K562 (cell line): ENCODE data around the gene LIAS. TPM values are rescaled to one million over a fixed set of nuclear protein-coding genes. Genes with fewer than 3 reads are reported as not detected.

Experiments used
- ATAC-seq: fragments of 200-7000 bp; cut with Tn5 transposase; 3 replicates; pipeline ENCODE4 v1.9.1; 2020; ENCODE audit warnings: moderate library complexity
- Bru-seq: library from RNA; stranded (reverse); fragments of 400-500 nt; gene quantifications from one replicate; lab custom pipeline; 2021; lab: Mats Ljungman, UMichigan
- BruChase-seq, 2 experiments: library from RNA; stranded (reverse); fragments of 400-500 nt; gene quantifications; one replicate each; lab custom pipeline; 2021; lab: Mats Ljungman, UMichigan
- BruUV-seq: library from RNA; stranded (reverse); fragments of 400-500 nt; replicated peaks from 2 replicates; lab custom pipeline; 2021; lab: Mats Ljungman, UMichigan
- CTCF ChIA-PET: fragments of 300-600 bp; formaldehyde crosslinking; extraction: SDS; loops from one replicate; lab custom pipeline; 2021; ENCODE audit warnings: low intra/inter-chr PET ratio; lab: Yijun Ruan, JAX
- POLR2A ChIA-PET: fragments of 300-600, 350-650 bp; sonication (Branson Sonifier 250); formaldehyde crosslinking; extraction: SDS; loops from one replicate; lab custom pipeline; 2021; ENCODE audit warnings: antibody characterized with exemption, inconsistent platforms; lab: Yijun Ruan, JAX
- DNase-seq, 4 experiments: peaks; one replicate each; pipeline versions ENCODE4 v3.0.0 to v3.0.0-alpha.2; 2011 to 2018; ENCODE audit warnings: low spot score in 3 of 4, mixed read lengths in 3 of 4; ENCODE audit errors: extremely low read depth in 1 of 4
- FAIRE-seq: peaks from 2 replicates; lab custom pipeline; 2011; peaks lifted over from hg19 to GRCh38; lab: Jason Lieb, UNC
- H2AFZ ChIP-seq: 2 replicates; pipeline ENCODE4 v1.6.0; 2011; ENCODE audit warnings: low read depth, low read length, control low read depth, inconsistent platforms
- H3K27ac ChIP-seq: fragments of 200-600 bp; 3 replicates; pipeline ENCODE4 v1.8.0; 2011; ENCODE audit warnings: low read depth, mild to moderate bottlenecking, control low read depth, inconsistent platforms, low read length, moderate library complexity, mixed read lengths; ENCODE audit errors: extremely low read depth
- H3K27me3 ChIP-seq, 2 experiments: fragments of 300-600 bp in 1 of 2; 2 replicates in 1 of 2; 3 replicates in 1 of 2; pipeline versions ENCODE4 v1.6.0 to v1.8.0; 2011; ENCODE audit warnings: inconsistent platforms in 2 of 2, low read length in 2 of 2, mild to moderate bottlenecking in 1 of 2, mixed read lengths in 1 of 2, moderate library complexity in 1 of 2; ENCODE audit not compliant: control insufficient read depth in 2 of 2, insufficient read depth in 2 of 2
- H3K36me3 ChIP-seq: fragments of 300-600 bp; 3 replicates; pipeline ENCODE4 v1.8.0; 2011; ENCODE audit warnings: mild to moderate bottlenecking, low read length, inconsistent platforms; ENCODE audit not compliant: control insufficient read depth, insufficient read depth
- H3K4me1 ChIP-seq, 2 experiments: fragments of 200-600 bp in 1 of 2; replicated peaks in 1 of 2; 2 replicates in 1 of 2; 3 replicates in 1 of 2; pipeline versions ENCODE4 v1.5.1 to v1.8.0; 2011; ENCODE audit warnings: inconsistent platforms in 2 of 2, low read length in 2 of 2, mild to moderate bottlenecking in 1 of 2, mixed read lengths in 1 of 2, moderate library complexity in 1 of 2; ENCODE audit not compliant: control insufficient read depth in 2 of 2, insufficient read depth in 2 of 2
- H3K4me2 ChIP-seq: 2 replicates; pipeline ENCODE4 v1.6.1; 2011; ENCODE audit warnings: low read length, control low read depth, inconsistent platforms, mixed read lengths; ENCODE audit not compliant: insufficient read depth
- H3K4me3 ChIP-seq: fragments of 200-600 bp; sonication (generic), shearing (Covaris generic); 2 replicates; pipeline ENCODE4 v1.5.1; 2016; ENCODE audit warnings: control low read depth, inconsistent platforms
- H3K79me2 ChIP-seq: fragments of 200-600 bp; 3 replicates; pipeline ENCODE4 v1.8.0; 2011; ENCODE audit warnings: low read length, inconsistent platforms; ENCODE audit not compliant: control insufficient read depth, insufficient read depth
- H3K9ac ChIP-seq, 2 experiments: 2 replicates each; pipeline versions ENCODE4 v1.6.0 to v1.6.1; 2011; ENCODE audit warnings: low read depth in 2 of 2, low read length in 2 of 2, control low read depth in 1 of 2, inconsistent platforms in 1 of 2, mild to moderate bottlenecking in 1 of 2, mixed read lengths in 1 of 2; ENCODE audit not compliant: insufficient read depth in 1 of 2
- H3K9me1 ChIP-seq: one replicate; pipeline ENCODE4 v1.6.0; 2011; ENCODE audit warnings: inconsistent platforms, mild to moderate bottlenecking, low read length, moderate library complexity; ENCODE audit not compliant: control insufficient read depth, insufficient read depth
- H3K9me3 ChIP-seq: replicated peaks from 2 replicates; pipeline ENCODE4 v1.5.1; 2011; ENCODE audit warnings: low read depth, low read length, inconsistent platforms; ENCODE audit not compliant: control insufficient read depth, insufficient read depth
- H4K20me1 ChIP-seq: replicated peaks from 2 replicates; pipeline ENCODE4 v1.6.1; 2011; ENCODE audit warnings: low read length, inconsistent platforms, mixed read lengths; ENCODE audit not compliant: control insufficient read depth, insufficient read depth
- ZNF277 ChIP-seq: fragments of 250-450 bp; sonication (Bioruptor Pico); IDR thresholded peaks from 2 replicates; pipeline ENCODE4 v1.8.0; 2022; ENCODE audit warnings: inconsistent platforms, mild to moderate bottlenecking, moderate library complexity, borderline replicate concordance
- WGBS: fragments of 100-300 bp; shearing (Covaris generic); methylation state at CpG from one replicate; pipeline ENCODE4 v1.1.6; 2016; ENCODE audit warnings: low coverage, mixed read lengths; ENCODE audit not compliant: insufficient coverage; ENCODE audit errors: missing lambda C conversion rate; 5-methylcytosine and 5-hydroxymethylcytosine counted together
- in situ Hi-C: fragments of 300-500 bp; cut with MboI; formaldehyde crosslinking; loops from 4 replicates; pipeline ENCODE4 v1.15.0; 2018; ENCODE audit warnings: inconsistent platforms, mixed read lengths
- intact Hi-C: fragments of 100-400 bp; cut with micrococcal nuclease; formaldehyde crosslinking; loops from 2 replicates; pipeline ENCODE4 v1.14.2; 2022
- long read RNA-seq, 3 experiments: library from polyadenylated mRNA in 2 of 3; library from RNA in 1 of 3; unstranded in 2 of 3; stranded (forward) in 1 of 3; transcript quantifications; one replicate each; pipeline ENCODE4 v2.0.0, GENCODE V29; 2019 to 2022
- polyA minus RNA-seq, 3 experiments: library from RNA; depleted of rRNA, polyadenylated mRNA; stranded (reverse); fragments of >200 nt; gene quantifications; 2 replicates each; pipeline ENCODE4 v1.2.3, GENCODE V29; 2011
- polyA plus RNA-seq, 8 experiments: library from polyadenylated mRNA; depleted of rRNA in 4 of 8; stranded (reverse) in 5 of 8; unstranded in 3 of 8; fragments of >200 nt; fragmentation: Nextera tagmentation in 2 of 8; fragmentation: Illumina TruSeq in 1 of 8; extraction: Ambion mirVana in 2 of 8; extraction: Trizol in 1 of 8; gene quantifications; 2 replicates each; pipeline versions ENCODE4 v1.2.1 to v1.2.3, GENCODE V29; 2011 to 2014; ENCODE audit warnings: inconsistent platforms in 1 of 8, missing spikeins in 1 of 8
- total RNA-seq, 7 experiments: library from RNA; depleted of rRNA in 6 of 7; stranded (reverse); fragments of >200 nt in 6 of 7; fragmentation: Illumina TruSeq in 2 of 7; extraction: Trizol in 2 of 7; gene quantifications; 2 replicates each; pipeline versions ENCODE4 v1.2.1 to v1.2.3, GENCODE V29; 2011 to 2021; ENCODE audit warnings: low replicate concordance in 1 of 7
- TF ChIP-seq, protein P1 (sequence below): fragments of 450-650 bp; IDR thresholded peaks from 2 replicates; pipeline ENCODE4 v1.7.0; 2016; ENCODE audit warnings: borderline replicate concordance
- TF ChIP-seq, protein P2 (sequence below): fragments of 250-450 bp; sonication (Bioruptor Pico); IDR thresholded peaks from 2 replicates; pipeline ENCODE4 v1.9.0; 2021; ENCODE audit warnings: mild to moderate bottlenecking, inconsistent platforms
- TF ChIP-seq, protein P3 (sequence below): fragments of 450-650 bp; IDR thresholded peaks from 2 replicates; pipeline ENCODE4 v1.6.1; 2016

The LIAS gene
- 47.0 and 100 TPM in 2 replicates for total RNA-seq (2011; cell fraction: chromatin; rRNA removed; ENCODE audit: low replicate concordance)
- total RNA-seq (2011; cell fraction: nucleolus; rRNA removed) = 33.0 and 33.2 TPM in 2 replicates
- 55.9 and 101 TPM in 2 replicates for total RNA-seq (2011; cell fraction: nucleoplasm; rRNA removed)
- 21.9 and 23.5 TPM in 2 replicates for total RNA-seq (2014; rRNA removed)
- 57.1 and 66.9 TPM in 2 replicates for total RNA-seq (2014; rRNA removed; fragmentation: Illumina TruSeq; extraction: Trizol)
- 39.7 and 42.1 TPM in 2 replicates for total RNA-seq (2015; rRNA removed; fragmentation: Illumina TruSeq; extraction: Trizol)
- 27.4 and 28.1 TPM in 2 replicates for total RNA-seq (2021)
- polyA plus RNA-seq (2011; rRNA removed) = 39.5 and 50.2 TPM in 2 replicates
- polyA plus RNA-seq (2011; cell fraction: cytosol; rRNA removed) = 13.3 and 28.1 TPM in 2 replicates
- polyA plus RNA-seq (2011; cell fraction: nucleus; rRNA removed) = 19.3 and 19.6 TPM in 2 replicates
- polyA plus RNA-seq (2012) = 24.4 and 35.7 TPM in 2 replicates
- polyA plus RNA-seq (2014; fragmentation: Illumina TruSeq; extraction: Trizol) = 45.0 and 49.7 TPM in 2 replicates
- polyA plus RNA-seq (2014; fragmentation: Nextera tagmentation; extraction: Ambion mirVana) = 10 to 100 TPM; 40.3 to 56.6 TPM
- 37.8 and 40.2 TPM in 2 replicates for polyA plus RNA-seq (2014; rRNA removed)
- polyA minus RNA-seq (2011; rRNA and poly(A)+ RNA removed) = 44.7 and 45.7 TPM in 2 replicates
- polyA minus RNA-seq (2011; cell fraction: cytosol; rRNA and poly(A)+ RNA removed) = 16.0 and 21.6 TPM in 2 replicates
- polyA minus RNA-seq (2011; cell fraction: nucleus; rRNA and poly(A)+ RNA removed) = 21.5 and 37.1 TPM in 2 replicates
- Bru-seq, nascent RNA = percentile 83 among the genes with signal in this experiment
- BruChase-seq, experiment 1, labeled RNA remaining after a 2-hour chase = percentile 83 among the genes with signal in this experiment
- percentile 84 among the genes with signal in this experiment for BruChase-seq, experiment 2, labeled RNA remaining after a 6-hour chase
- long read RNA-seq, experiment 1, full-length matches to known transcripts = 56 of 78 reads
- long read RNA-seq, experiment 1, partial matches to known transcripts = 8 of 78 reads
- long read RNA-seq, experiment 1, other reads (novel, unspliced or antisense) = 14 of 78 reads
- long read RNA-seq, experiment 2, full-length matches to known transcripts = 17 of 29 reads
- long read RNA-seq, experiment 2, partial matches to known transcripts = 5 of 29 reads
- long read RNA-seq, experiment 2, other reads (novel, unspliced or antisense) = 7 of 29 reads
- long read RNA-seq, experiment 3, full-length matches to known transcripts = 23 of 27 reads
- long read RNA-seq, experiment 3, partial matches to known transcripts = 1 of 27 reads
- long read RNA-seq, experiment 3, other reads (novel, unspliced or antisense) = 3 of 27 reads

- BruUV-seq = TSS peak; percentile 47
- in situ Hi-C loops (no loop called here), intact Hi-C loops (loop anchor here (10.0 kb wide), 1 partner anchor 564 kb away; no protein-coding TSS in a partner anchor)
- peaks cover 71% of the 10 kb centered on the region for H3K79me2 ChIP-seq
- CTCF ChIA-PET = no interaction called here
- WGBS = under 1% methylated on average over 55 of the region's 55 CpGs
- peak; percentile 95 for ATAC-seq
- no peaks in the 10 kb centered on the region for H3K9me3 ChIP-seq
- H4K20me1 ChIP-seq = peaks cover 19% of the 10 kb centered on the region; the same call in 1 of the 2 replicates
- POLR2A ChIA-PET = interaction anchor here (0.6 to 2.5 kb wide), 30 partner anchors 8 to 928 kb away, joined by 3 to 20 read pairs (median 3); partner anchors contain the start of genes RFC1, SMIM14, UBE2K and UGDH
- peak within 1 kb of the TSS; percentile 96 for H3K4me2 ChIP-seq
- peak within 1 kb of the TSS; percentile 76 for H2AFZ ChIP-seq
- H3K4me1 ChIP-seq = peaks cover 3 to 12% of the 10 kb centered on the region in 2 experiments; a peak in 4 of 5 replicates
- FAIRE-seq = peak; percentile 99
- H3K9ac ChIP-seq = peak within 1 kb of the TSS; percentile 96 to 97
- no peaks in the 10 kb centered on the region for H3K27me3 ChIP-seq
- peak within 1 kb of the TSS; percentile 93 for H3K27ac ChIP-seq
- peaks cover 76% of the 10 kb centered on the region for H3K36me3 ChIP-seq
- peak; percentile 91 to 99 (median 95) for DNase-seq
- no peaks in the 10 kb centered on the region for H3K9me1 ChIP-seq
- H3K4me3 ChIP-seq = peak within 1 kb of the TSS; percentile 82
- TF ChIP-seq, protein P1, sequence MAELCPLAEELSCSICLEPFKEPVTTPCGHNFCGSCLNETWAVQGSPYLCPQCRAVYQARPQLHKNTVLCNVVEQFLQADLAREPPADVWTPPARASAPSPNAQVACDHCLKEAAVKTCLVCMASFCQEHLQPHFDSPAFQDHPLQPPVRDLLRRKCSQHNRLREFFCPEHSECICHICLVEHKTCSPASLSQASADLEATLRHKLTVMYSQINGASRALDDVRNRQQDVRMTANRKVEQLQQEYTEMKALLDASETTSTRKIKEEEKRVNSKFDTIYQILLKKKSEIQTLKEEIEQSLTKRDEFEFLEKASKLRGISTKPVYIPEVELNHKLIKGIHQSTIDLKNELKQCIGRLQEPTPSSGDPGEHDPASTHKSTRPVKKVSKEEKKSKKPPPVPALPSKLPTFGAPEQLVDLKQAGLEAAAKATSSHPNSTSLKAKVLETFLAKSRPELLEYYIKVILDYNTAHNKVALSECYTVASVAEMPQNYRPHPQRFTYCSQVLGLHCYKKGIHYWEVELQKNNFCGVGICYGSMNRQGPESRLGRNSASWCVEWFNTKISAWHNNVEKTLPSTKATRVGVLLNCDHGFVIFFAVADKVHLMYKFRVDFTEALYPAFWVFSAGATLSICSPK = no peak
- no peak for TF ChIP-seq ZNF277 (CRISPR knock-in tag)
- TF ChIP-seq, protein P2, sequence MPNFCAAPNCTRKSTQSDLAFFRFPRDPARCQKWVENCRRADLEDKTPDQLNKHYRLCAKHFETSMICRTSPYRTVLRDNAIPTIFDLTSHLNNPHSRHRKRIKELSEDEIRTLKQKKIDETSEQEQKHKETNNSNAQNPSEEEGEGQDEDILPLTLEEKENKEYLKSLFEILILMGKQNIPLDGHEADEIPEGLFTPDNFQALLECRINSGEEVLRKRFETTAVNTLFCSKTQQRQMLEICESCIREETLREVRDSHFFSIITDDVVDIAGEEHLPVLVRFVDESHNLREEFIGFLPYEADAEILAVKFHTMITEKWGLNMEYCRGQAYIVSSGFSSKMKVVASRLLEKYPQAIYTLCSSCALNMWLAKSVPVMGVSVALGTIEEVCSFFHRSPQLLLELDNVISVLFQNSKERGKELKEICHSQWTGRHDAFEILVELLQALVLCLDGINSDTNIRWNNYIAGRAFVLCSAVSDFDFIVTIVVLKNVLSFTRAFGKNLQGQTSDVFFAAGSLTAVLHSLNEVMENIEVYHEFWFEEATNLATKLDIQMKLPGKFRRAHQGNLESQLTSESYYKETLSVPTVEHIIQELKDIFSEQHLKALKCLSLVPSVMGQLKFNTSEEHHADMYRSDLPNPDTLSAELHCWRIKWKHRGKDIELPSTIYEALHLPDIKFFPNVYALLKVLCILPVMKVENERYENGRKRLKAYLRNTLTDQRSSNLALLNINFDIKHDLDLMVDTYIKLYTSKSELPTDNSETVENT (CRISPR knock-in tag) = peak; percentile 77; the same call in 1 of the 2 replicates
- TF ChIP-seq, protein P3, sequence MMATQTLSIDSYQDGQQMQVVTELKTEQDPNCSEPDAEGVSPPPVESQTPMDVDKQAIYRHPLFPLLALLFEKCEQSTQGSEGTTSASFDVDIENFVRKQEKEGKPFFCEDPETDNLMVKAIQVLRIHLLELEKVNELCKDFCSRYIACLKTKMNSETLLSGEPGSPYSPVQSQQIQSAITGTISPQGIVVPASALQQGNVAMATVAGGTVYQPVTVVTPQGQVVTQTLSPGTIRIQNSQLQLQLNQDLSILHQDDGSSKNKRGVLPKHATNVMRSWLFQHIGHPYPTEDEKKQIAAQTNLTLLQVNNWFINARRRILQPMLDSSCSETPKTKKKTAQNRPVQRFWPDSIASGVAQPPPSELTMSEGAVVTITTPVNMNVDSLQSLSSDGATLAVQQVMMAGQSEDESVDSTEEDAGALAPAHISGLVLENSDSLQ = peak; percentile 85
These were observed at the start of gene LIAS, which contains the start of gene RPL9 for GRCh38 chr4:39458505-39459300. Gene LIAS (plus strand): TSS chr4:39459056. CDS start chr4:39459118, 62 bp downstream. Gene RPL9 (minus strand): TSS chr4:39458922. CDS start chr4:39458439, 483 bp downstream.
